ENCODE results near the gene NOTCH2. TPM values are rescaled to one million over a fixed set of nuclear protein-coding genes. Genes with fewer than 3 reads are reported as not detected.

Gene NOTCH2
- total RNA-seq, 4 donors from 2014 or later: 57.4 to 83.7 (median 75.8) TPM

DNA sequence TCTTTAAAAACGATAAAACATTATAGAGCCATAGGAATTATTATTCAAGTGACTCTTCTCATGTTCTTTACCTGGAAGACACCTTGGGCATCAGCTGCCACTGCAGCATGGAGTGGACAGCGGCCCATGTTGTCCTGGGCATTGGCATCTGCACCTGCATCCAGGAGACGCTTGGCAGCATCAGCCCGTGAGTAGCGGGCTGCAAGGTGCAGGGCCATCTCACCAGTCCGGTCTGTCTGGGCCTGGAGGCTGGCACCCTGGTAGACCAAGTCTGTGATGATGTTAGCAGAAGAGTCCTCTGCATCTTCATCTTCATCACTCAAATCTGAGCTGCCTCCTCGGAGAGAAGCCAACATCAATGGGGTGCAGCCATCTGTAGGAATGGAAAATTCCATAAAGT is 150.2 kb downstream of the NOTCH2 start:
- Histone ChIP-seq H3K4me1 (no peaks in the 10 kb centered on the region), H3K27ac (no peak overlapping the region), H3K36me3 (peaks cover 30 to 100% (median 46%) of the 10 kb centered on the region in 3 donors), H3K4me3 (no peak overlapping the region), H3K27me3 (no peaks in the 10 kb centered on the region), H3K9me3 (no peaks in the 10 kb centered on the region)
- no peak for DNase-seq
- 90 to 98% methylated on average over 1 to 5 of the region's 7 CpGs for WGBS, 2 donors
- intact Hi-C loops (cut with DNase I): no loop called here
- TF ChIP-seq, protein P1, sequence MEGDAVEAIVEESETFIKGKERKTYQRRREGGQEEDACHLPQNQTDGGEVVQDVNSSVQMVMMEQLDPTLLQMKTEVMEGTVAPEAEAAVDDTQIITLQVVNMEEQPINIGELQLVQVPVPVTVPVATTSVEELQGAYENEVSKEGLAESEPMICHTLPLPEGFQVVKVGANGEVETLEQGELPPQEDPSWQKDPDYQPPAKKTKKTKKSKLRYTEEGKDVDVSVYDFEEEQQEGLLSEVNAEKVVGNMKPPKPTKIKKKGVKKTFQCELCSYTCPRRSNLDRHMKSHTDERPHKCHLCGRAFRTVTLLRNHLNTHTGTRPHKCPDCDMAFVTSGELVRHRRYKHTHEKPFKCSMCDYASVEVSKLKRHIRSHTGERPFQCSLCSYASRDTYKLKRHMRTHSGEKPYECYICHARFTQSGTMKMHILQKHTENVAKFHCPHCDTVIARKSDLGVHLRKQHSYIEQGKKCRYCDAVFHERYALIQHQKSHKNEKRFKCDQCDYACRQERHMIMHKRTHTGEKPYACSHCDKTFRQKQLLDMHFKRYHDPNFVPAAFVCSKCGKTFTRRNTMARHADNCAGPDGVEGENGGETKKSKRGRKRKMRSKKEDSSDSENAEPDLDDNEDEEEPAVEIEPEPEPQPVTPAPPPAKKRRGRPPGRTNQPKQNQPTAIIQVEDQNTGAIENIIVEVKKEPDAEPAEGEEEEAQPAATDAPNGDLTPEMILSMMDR (IDR thresholded peaks at IDR 0.05): no peak
- TF ChIP-seq POLR2A (IDR thresholded peaks at IDR 0.05): no peak

DNA sequence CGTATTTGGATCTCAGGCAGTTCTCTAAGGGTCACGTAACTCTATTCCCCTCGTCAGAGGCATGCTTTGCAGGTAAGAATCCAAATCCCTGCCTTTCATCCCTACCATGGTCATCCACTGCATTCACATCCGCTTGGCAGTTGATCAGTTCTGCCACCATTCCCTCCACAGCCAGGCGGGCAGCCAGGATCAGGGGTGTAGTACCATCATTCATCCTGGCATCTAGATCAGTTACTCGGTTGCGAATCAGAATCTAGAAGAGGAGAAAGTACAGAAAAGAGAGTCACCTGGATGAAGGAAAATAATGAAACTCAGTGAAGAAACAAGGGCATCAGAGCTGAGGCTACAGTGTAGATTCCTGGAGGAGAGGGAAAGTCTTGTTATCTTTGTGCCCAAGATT is 151.2 kb downstream of the NOTCH2 start:
- Histone ChIP-seq H3K27ac (no peak overlapping the region), H3K4me3 (no peak overlapping the region), H3K9me3 (no peaks in the 10 kb centered on the region), H3K36me3 (peaks cover 30 to 100% (median 40%) of the 10 kb centered on the region in 3 donors), H3K4me1 (no peaks in the 10 kb centered on the region), H3K27me3 (no peaks in the 10 kb centered on the region)
- TF ChIP-seq, protein P1 (IDR thresholded peaks at IDR 0.05): no peak
- no peak for TF ChIP-seq POLR2A (IDR thresholded peaks at IDR 0.05)
- intact Hi-C loops (cut with DNase I): no loop called here
- 97% methylated on average over 7 of the region's 7 CpGs for WGBS, 2 donors
- DNase-seq: no peak

DNA sequence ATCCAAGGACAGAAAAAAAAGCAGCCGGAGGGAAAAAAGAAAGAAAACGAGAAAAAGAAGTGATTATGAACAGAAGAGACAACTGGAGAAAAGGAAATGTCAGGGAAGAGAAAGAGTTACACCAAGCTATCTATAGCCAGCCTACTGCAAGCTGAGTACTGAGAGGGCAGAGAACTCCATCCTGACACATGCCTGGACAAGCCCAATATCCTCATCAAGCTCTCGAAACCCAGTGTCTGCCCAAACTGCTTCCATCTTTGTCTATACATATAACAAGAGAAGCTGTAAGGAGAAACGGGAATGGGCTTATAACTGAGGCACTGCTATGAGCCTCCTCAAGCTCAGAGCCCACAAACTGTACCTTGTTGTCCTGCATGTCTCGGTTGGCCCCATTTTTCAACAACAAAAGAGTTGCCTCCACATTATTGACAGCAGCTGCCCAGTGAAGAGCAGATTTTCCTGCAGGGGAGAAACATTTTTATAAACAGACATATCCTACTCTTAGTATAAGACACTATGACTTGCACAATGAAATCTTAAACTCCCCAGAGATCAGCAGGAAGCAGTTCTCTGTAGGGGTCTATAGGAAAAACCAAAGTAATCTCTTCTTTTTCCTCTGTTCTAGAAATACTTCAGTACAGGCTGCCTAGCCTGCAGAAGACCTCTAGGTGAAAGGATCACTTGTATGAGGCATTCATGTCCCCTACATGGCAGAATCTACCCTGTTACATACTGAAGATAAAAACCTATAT is 152.0 kb downstream of the NOTCH2 start:
- no peak overlapping the region for H3K27ac ChIP-seq
- no peaks in the 10 kb centered on the region for H3K27me3 ChIP-seq
- 76 to 87% methylated on average over 5 of the region's 5 CpGs for WGBS, 2 donors
- intact Hi-C loops (cut with DNase I): no loop called here
- H3K4me3 ChIP-seq: no peak overlapping the region
- H3K4me1 ChIP-seq: no peaks in the 10 kb centered on the region
- TF ChIP-seq, protein P1 (IDR thresholded peaks at IDR 0.05): no peak
- no peak for TF ChIP-seq POLR2A (IDR thresholded peaks at IDR 0.05)
- DNase-seq: no peak
- H3K9me3 ChIP-seq: no peaks in the 10 kb centered on the region
- peaks cover 30 to 100% (median 37%) of the 10 kb centered on the region in 3 donors for H3K36me3 ChIP-seq

DNA sequence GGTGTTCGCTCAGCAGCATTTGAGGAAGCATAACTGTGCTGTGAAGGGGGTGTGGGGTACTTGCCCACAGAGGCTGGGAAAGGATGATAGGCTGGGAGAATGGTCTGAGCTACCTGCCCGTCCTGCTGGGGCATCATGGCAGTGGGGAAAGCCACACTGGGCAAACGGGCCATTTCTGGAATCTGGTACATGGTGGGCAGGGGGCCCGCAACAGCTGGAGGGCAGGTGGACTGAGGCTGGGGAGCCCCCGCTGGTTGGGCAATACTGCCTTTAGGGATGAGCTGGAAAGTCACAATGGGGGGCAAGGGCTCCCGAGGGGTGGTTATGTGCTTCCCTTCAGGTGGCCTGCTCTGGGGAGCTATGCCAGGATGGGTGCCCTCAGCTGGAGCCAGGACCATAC is 153.9 kb downstream of the NOTCH2 start:
- Histone ChIP-seq H3K9me3 (no peaks in the 10 kb centered on the region), H3K4me3 (no peak overlapping the region), H3K27ac (no peak overlapping the region), H3K4me1 (no peaks in the 10 kb centered on the region), H3K27me3 (no peaks in the 10 kb centered on the region), H3K36me3 (peaks cover 30 to 94% (median 30%) of the 10 kb centered on the region in 3 donors)
- intact Hi-C loops (cut with DNase I): no loop called here
- WGBS, 2 donors: 93 to 94% methylated on average over 2 to 5 of the region's 6 CpGs
- no peak for DNase-seq
- TF ChIP-seq, protein P1 (IDR thresholded peaks at IDR 0.05): no peak
- no peak for TF ChIP-seq POLR2A (IDR thresholded peaks at IDR 0.05)

DNA sequence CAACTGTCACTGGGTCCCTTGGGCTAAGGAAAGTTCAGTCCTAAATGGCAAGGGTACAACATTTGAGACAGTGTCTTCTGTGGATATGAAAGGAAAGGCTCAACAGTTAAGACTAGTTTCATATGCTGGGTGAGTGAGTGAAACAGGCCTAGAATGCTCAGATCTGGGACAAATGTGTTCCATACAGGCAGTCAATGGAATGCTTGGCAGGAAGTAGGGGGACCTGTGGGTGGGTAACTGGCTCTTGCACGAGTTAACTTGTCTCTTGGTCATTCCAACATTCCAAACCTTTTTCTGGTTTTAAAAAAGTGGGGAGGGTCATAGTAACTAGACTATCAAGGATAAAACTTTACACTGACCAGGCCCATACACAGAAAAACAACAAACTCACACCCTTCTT is 155.4 kb downstream of the NOTCH2 start:
- TF ChIP-seq, protein P1 (IDR thresholded peaks at IDR 0.05): no peak
- no peak for TF ChIP-seq POLR2A (IDR thresholded peaks at IDR 0.05)
- WGBS, 2 donors: 44 to 81% methylated on average over 1 of the region's 1 CpG
- intact Hi-C loops (cut with DNase I): no loop called here
- Histone ChIP-seq H3K9me3 (no peaks in the 10 kb centered on the region), H3K36me3 (peaks cover 20 to 80% (median 27%) of the 10 kb centered on the region in 3 donors), H3K27ac (no peak overlapping the region), H3K4me1 (no peaks in the 10 kb centered on the region), H3K27me3 (no peaks in the 10 kb centered on the region), H3K4me3 (no peak overlapping the region)
- no peak for DNase-seq

Measured in esophagus squamous epithelium (tissue), 5 donors.